Ascending aorta (tissue), 2 donors: ENCODE results near the gene BTN2A1. TPM values are rescaled to one million over a fixed set of nuclear protein-coding genes. Genes with fewer than 3 reads are reported as not detected.

Experiments
- DNase-seq, 2 donors: peaks; one replicate each; pipeline ENCODE4 v3.0.0-alpha.2; 2019; ENCODE audit warnings: low spot score in 2 of 2
- H3K27ac ChIP-seq, 2 donors: fragments of 200-600 bp; sonication (generic); one replicate each; pipeline ENCODE4 v1.5.1; 2016 to 2017; ENCODE audit warnings: mild to moderate bottlenecking in 1 of 2
- H3K27me3 ChIP-seq: fragments of 200-600 bp; sonication (generic); one replicate; pipeline ENCODE4 v1.5.1; 2017
- H3K36me3 ChIP-seq, 2 donors: fragments of 200-600 bp; sonication (generic); one replicate each; pipeline ENCODE4 v1.5.1; 2016
- H3K4me1 ChIP-seq, 2 donors: fragments of 200-600 bp; sonication (generic); one replicate each; pipeline ENCODE4 v1.5.1; 2016 to 2017; ENCODE audit warnings: mild to moderate bottlenecking in 1 of 2
- H3K4me3 ChIP-seq, 2 donors: fragments of 200-600 bp; sonication (generic); one replicate each; pipeline ENCODE4 v1.5.1; 2016 to 2017; ENCODE audit warnings: mild to moderate bottlenecking in 1 of 2
- H3K9me3 ChIP-seq, 2 donors: fragments of 200-600 bp; sonication (generic); one replicate each; pipeline ENCODE4 v1.5.1; 2016
- CTCF ChIP-seq, 3 experiments: fragments of 200-600 bp in 2 of 3; fragments of 450-650 bp in 1 of 3; sonication (generic) in 2 of 3; IDR thresholded peaks; one replicate each; pipeline ENCODE4 v1.5.1; 2016 to 2019; ENCODE audit warnings: antibody characterized with exemption in 3 of 3, mild to moderate bottlenecking in 1 of 3, moderate library complexity in 1 of 3
- intact Hi-C: fragments of 100-400 bp; cut with DNase I; formaldehyde crosslinking; loops from one replicate; pipeline ENCODE4 v1.15.1; 2023
- total RNA-seq: library from RNA; depleted of rRNA; stranded (reverse); fragments of >200 nt; gene quantifications from one replicate; pipeline ENCODE4 v1.1.0, GENCODE V29; 2016

Gene BTN2A1
- total RNA-seq, 1 donor from 2014 or later: 8.3 TPM

GRCh38 chr6:26476896-26477295 is 19.1 kb downstream of the BTN2A1 start:
- DNase-seq: no peak
- peak overlapping the region in 1 of 2 donors; percentile 31 for H3K27ac ChIP-seq

GRCh38 chr6:26477426-26477825 is 19.7 kb downstream of the BTN2A1 start:
- Histone ChIP-seq H3K9me3 (no peaks in the 10 kb centered on the region), H3K36me3 (no peaks in the 10 kb centered on the region), H3K4me3 (no peak overlapping the region), H3K27ac (peak overlapping the region in 1 of 2 donors; percentile 15), H3K27me3 (no peaks in the 10 kb centered on the region), H3K4me1 (peaks cover 6 to 9% of the 10 kb centered on the region in 2 donors)
- intact Hi-C loops: no loop called here
- DNase-seq: no peak
- TF ChIP-seq CTCF (IDR thresholded peaks at IDR 0.05): no peak

More at GRCh38 chr6:26476896-26477295, 19.1 kb downstream of the BTN2A1 start:
- no peak for TF ChIP-seq CTCF (IDR thresholded peaks at IDR 0.05)
- intact Hi-C loops: no loop called here
- no peak overlapping the region for H3K4me3 ChIP-seq
- H3K9me3 ChIP-seq: no peaks in the 10 kb centered on the region
- no peaks in the 10 kb centered on the region for H3K36me3 ChIP-seq
- H3K4me1 ChIP-seq: peaks cover 6 to 9% of the 10 kb centered on the region in 2 donors
- no peaks in the 10 kb centered on the region for H3K27me3 ChIP-seq

- no peak overlapping the region for H3K4me3 ChIP-seq
- intact Hi-C loops: no loop called here
- no peaks in the 10 kb centered on the region for H3K27me3 ChIP-seq
- H3K9me3 ChIP-seq: no peaks in the 10 kb centered on the region
- H3K27ac ChIP-seq: peak overlapping the region in 1 of 2 donors; percentile 15
- no peak for TF ChIP-seq CTCF (IDR thresholded peaks at IDR 0.05)
- no peak for DNase-seq
- H3K4me1 ChIP-seq: peaks cover 6 to 9% of the 10 kb centered on the region in 2 donors
- no peaks in the 10 kb centered on the region for H3K36me3 ChIP-seq
These were observed 20.6 kb downstream of the BTN2A1 start for GRCh38 chr6:26478100-26478984.

- Histone ChIP-seq H3K27me3 (no peaks in the 10 kb centered on the region), H3K9me3 (no peaks in the 10 kb centered on the region), H3K4me3 (no peak overlapping the region), H3K27ac (no peak overlapping the region), H3K36me3 (no peaks in the 10 kb centered on the region), H3K4me1 (peaks cover 6 to 9% of the 10 kb centered on the region in 2 donors)
- DNase-seq: no peak
- no peak for TF ChIP-seq CTCF (IDR thresholded peaks at IDR 0.05)
- intact Hi-C loops: no loop called here
These were observed 21.2 kb downstream of the BTN2A1 start for GRCh38 chr6:26478985-26479278.

- intact Hi-C loops: no loop called here
- TF ChIP-seq CTCF (IDR thresholded peaks at IDR 0.05): no peak
These were observed 24.6 kb downstream of the BTN2A1 start for GRCh38 chr6:26482338-26482737.

More at GRCh38 chr6:26482338-26482737, 24.6 kb downstream of the BTN2A1 start:
- H3K27ac ChIP-seq: no peak overlapping the region
- H3K4me3 ChIP-seq: no peak overlapping the region
- H3K36me3 ChIP-seq: no peaks in the 10 kb centered on the region
- no peaks in the 10 kb centered on the region for H3K27me3 ChIP-seq
- H3K9me3 ChIP-seq: no peaks in the 10 kb centered on the region
- DNase-seq: no peak
- H3K4me1 ChIP-seq: no peaks in the 10 kb centered on the region
